ENCODE measurements around the gene DTX3. TPM values are rescaled to one million over a fixed set of nuclear protein-coding genes. Genes with fewer than 3 reads are reported as not detected.

Gene DTX3
- total RNA-seq, 1 experiment from 2014 or later, result 16.8 TPM

DNA sequence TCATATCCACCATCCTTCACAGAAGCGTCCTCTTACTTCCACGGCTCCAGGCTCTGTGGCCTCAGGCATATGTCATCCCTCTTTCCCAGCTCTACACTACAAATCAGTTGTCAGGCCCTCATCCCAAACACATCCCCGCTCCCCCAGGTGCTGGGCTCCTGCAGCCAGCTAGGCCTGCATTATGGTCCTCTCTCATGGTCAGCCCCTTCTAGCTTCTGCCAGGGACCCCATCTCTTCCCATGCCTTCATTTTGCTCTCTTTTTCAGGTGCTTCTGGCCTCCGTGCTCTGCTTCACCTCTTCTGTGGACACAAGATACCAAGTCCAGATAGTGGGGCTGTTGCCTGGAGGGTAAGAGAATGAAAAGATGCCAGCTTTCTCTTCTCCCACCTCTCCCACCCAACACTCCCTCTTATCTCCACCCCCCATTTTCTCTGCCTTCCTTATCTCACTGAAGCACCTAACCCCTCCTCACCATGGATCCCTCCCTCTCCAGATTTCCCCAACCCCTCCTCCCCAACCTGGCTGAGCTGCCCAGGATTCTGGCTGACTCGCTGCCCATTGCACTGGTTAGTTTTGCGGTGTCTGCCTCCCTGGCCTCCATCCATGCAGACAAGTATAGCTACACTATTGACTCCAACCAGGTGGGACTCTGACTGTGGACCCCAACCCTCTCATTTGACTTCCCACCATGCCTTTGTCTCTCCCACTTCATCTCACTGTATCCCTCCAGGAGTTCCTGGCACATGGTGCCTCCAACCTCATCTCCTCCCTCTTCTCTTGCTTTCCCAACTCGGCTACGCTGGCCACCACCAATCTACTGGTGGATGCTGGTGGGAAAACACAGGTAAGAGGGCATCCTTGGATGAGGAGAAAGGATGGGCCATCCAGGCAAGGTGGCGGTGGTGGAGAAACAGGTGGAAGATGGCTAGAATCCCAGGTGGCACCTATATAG lies 17.9 kb downstream of the DTX3 start:
- Histone ChIP-seq H3K27ac (ENCODE audit: low read length) (no peak overlapping the region), H2AFZ (ENCODE audit: low read length) (no peak overlapping the region), H3K4me2 (ENCODE audit: low read depth, low read length, poor library complexity, severe bottlenecking) (no peak overlapping the region), H4K20me1 (ENCODE audit: insufficient read depth, low read depth, low read length) (no peaks in the 10 kb centered on the region; the same call in 1 of the 2 replicates), H3K36me3 (ENCODE audit: insufficient read depth, low read length) (no peaks in the 10 kb centered on the region), H3K4me3 (ENCODE audit: low read length) (no peak overlapping the region), H3K27me3 (ENCODE audit: low read length) (no peaks in the 10 kb centered on the region), H3K79me2 (ENCODE audit: low read length) (no peaks in the 10 kb centered on the region), H3K9ac (ENCODE audit: low read length) (no peak overlapping the region), H3K4me1 (ENCODE audit: low read length) (no peaks in the 10 kb centered on the region), H3K9me2 (replicated peaks; ENCODE audit: insufficient read depth, low read length) (no peaks in the 10 kb centered on the region), H3K9me3 (ENCODE audit: low read length) (no peaks in the 10 kb centered on the region)
- DNase-seq, result no peak

- H3K9me2 ChIP-seq (replicated peaks; ENCODE audit: insufficient read depth, low read length), result no peaks in the 10 kb centered on the region
- no peaks in the 10 kb centered on the region for H3K79me2 ChIP-seq (ENCODE audit: low read length)
- no peak overlapping the region for H3K4me3 ChIP-seq (ENCODE audit: low read length)
- no peak overlapping the region for H3K4me2 ChIP-seq (ENCODE audit: low read depth, low read length, poor library complexity, severe bottlenecking)
- H3K27me3 ChIP-seq (ENCODE audit: low read length), result no peaks in the 10 kb centered on the region
- H3K9me3 ChIP-seq (ENCODE audit: low read length), result no peaks in the 10 kb centered on the region
- no peaks in the 10 kb centered on the region; the same call in 1 of the 2 replicates for H4K20me1 ChIP-seq (ENCODE audit: insufficient read depth, low read depth, low read length)
- no peak overlapping the region for H3K27ac ChIP-seq (ENCODE audit: low read length)
- no peaks in the 10 kb centered on the region for H3K4me1 ChIP-seq (ENCODE audit: low read length)
- H3K36me3 ChIP-seq (ENCODE audit: insufficient read depth, low read length), result no peaks in the 10 kb centered on the region
- H3K9ac ChIP-seq (ENCODE audit: low read length), result no peak overlapping the region
- no peak overlapping the region for H2AFZ ChIP-seq (ENCODE audit: low read length)
- no peak for DNase-seq
These were observed 18.8 kb downstream of the DTX3 start for GRCh38 chr12:57623385-57623784.

DNA sequence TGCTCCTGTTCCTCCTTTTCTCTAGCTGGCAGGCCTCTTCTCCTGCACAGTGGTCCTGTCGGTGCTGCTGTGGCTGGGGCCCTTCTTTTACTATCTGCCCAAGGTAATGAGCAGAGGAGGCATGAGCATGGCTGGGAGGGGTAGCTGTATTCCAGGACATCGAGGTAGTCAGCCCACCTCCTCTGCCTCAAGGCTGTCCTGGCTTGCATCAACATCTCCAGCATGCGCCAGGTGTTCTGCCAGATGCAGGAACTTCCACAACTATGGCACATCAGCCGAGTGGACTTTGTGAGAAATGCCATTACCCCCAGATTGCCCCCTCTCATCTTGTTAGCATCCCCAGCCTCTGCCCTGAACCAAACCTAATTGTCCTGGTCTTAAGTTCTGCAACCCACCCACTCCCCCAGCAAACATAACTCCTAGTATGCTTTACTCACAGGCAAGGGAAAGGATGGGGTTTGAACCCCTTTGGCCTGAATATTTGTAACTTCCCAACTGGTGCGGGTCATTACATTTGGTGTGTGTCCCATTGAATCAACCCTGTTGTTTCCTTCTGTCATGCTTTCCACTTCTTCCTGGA lies 19.3 kb downstream of the DTX3 start:
- Histone ChIP-seq H3K27me3 (ENCODE audit: low read length) (no peaks in the 10 kb centered on the region), H3K9ac (ENCODE audit: low read length) (no peak overlapping the region), H3K9me3 (ENCODE audit: low read length) (no peaks in the 10 kb centered on the region), H4K20me1 (ENCODE audit: insufficient read depth, low read depth, low read length) (no peaks in the 10 kb centered on the region; the same call in 1 of the 2 replicates), H3K79me2 (ENCODE audit: low read length) (no peaks in the 10 kb centered on the region), H3K36me3 (ENCODE audit: insufficient read depth, low read length) (no peaks in the 10 kb centered on the region), H3K4me3 (ENCODE audit: low read length) (no peak overlapping the region), H3K27ac (ENCODE audit: low read length) (no peak overlapping the region), H3K4me1 (ENCODE audit: low read length) (no peaks in the 10 kb centered on the region), H3K9me2 (replicated peaks; ENCODE audit: insufficient read depth, low read length) (no peaks in the 10 kb centered on the region), H3K4me2 (ENCODE audit: low read depth, low read length, poor library complexity, severe bottlenecking) (no peak overlapping the region), H2AFZ (ENCODE audit: low read length) (no peak overlapping the region)
- DNase-seq, result no peak

DNA sequence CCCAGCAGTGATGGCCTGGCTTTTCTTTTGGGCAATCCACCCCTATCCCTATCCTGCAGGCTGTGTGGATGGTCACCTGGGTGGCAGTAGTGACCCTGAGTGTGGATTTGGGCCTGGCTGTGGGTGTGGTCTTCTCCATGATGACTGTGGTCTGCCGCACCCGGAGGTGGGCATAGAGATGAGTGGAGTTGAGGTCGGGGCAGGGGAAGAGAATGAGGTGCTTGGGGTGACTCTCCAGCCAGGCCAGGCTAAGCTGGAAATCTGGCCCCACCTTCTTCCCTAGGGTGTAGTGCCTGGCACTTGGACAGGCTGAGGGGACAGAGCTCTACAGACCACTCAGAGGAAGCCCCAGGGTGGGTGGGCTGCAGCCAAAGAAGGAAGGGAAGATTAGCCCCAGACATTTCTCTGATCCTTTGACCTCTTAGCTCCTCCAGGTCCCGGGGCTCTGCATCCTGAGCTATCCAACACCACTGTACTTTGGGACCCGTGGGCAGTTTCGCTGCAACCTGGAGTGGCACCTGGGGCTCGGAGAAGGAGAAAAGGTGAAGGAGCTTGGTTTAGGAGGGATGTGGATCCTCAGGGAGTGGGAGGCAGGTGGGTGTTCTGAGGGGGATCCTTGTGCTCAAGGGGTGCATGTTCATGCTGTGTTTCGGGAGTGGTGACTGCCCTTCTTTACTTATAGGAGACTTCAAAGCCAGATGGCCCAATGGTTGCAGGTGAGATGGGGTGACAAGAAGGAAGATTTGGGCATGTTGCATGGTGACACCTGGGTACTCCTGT lies 20.0 kb downstream of the DTX3 start:
- H3K27ac ChIP-seq (ENCODE audit: low read length), result no peak overlapping the region
- no peak overlapping the region for H2AFZ ChIP-seq (ENCODE audit: low read length)
- H3K27me3 ChIP-seq (ENCODE audit: low read length), result no peaks in the 10 kb centered on the region
- H3K36me3 ChIP-seq (ENCODE audit: insufficient read depth, low read length), result no peaks in the 10 kb centered on the region
- no peaks in the 10 kb centered on the region for H3K4me1 ChIP-seq (ENCODE audit: low read length)
- H3K4me3 ChIP-seq (ENCODE audit: low read length), result no peak overlapping the region
- H3K9me3 ChIP-seq (ENCODE audit: low read length), result no peaks in the 10 kb centered on the region
- H3K4me2 ChIP-seq (ENCODE audit: low read depth, low read length, poor library complexity, severe bottlenecking), result no peak overlapping the region
- H3K9me2 ChIP-seq (replicated peaks; ENCODE audit: insufficient read depth, low read length), result no peaks in the 10 kb centered on the region
- no peak for DNase-seq
- H3K79me2 ChIP-seq (ENCODE audit: low read length), result no peaks in the 10 kb centered on the region
- H3K9ac ChIP-seq (ENCODE audit: low read length), result no peak overlapping the region
- no peaks in the 10 kb centered on the region; the same call in 1 of the 2 replicates for H4K20me1 ChIP-seq (ENCODE audit: insufficient read depth, low read depth, low read length)

GRCh38 chr12:57625261-57626032 lies 20.8 kb downstream of the DTX3 start:
- H3K4me2 ChIP-seq (ENCODE audit: low read depth, low read length, poor library complexity, severe bottlenecking), result no peak overlapping the region
- DNase-seq, result no peak
- no peaks in the 10 kb centered on the region for H3K27me3 ChIP-seq (ENCODE audit: low read length)
- no peak overlapping the region for H3K4me3 ChIP-seq (ENCODE audit: low read length)
- no peaks in the 10 kb centered on the region for H3K9me2 ChIP-seq (replicated peaks; ENCODE audit: insufficient read depth, low read length)
- no peaks in the 10 kb centered on the region for H3K4me1 ChIP-seq (ENCODE audit: low read length)
- no peak overlapping the region for H3K27ac ChIP-seq (ENCODE audit: low read length)
- H3K79me2 ChIP-seq (ENCODE audit: low read length), result no peaks in the 10 kb centered on the region
- no peaks in the 10 kb centered on the region for H3K9me3 ChIP-seq (ENCODE audit: low read length)
- H2AFZ ChIP-seq (ENCODE audit: low read length), result no peak overlapping the region
- H3K36me3 ChIP-seq (ENCODE audit: insufficient read depth, low read length), result no peaks in the 10 kb centered on the region
- H4K20me1 ChIP-seq (ENCODE audit: insufficient read depth, low read depth, low read length), result no peaks in the 10 kb centered on the region; the same call in 1 of the 2 replicates
- no peak overlapping the region for H3K9ac ChIP-seq (ENCODE audit: low read length)

- Histone ChIP-seq H3K9me3 (ENCODE audit: low read length) (no peaks in the 10 kb centered on the region), H3K27me3 (ENCODE audit: low read length) (no peaks in the 10 kb centered on the region), H3K4me1 (ENCODE audit: low read length) (no peaks in the 10 kb centered on the region), H3K9me2 (replicated peaks; ENCODE audit: insufficient read depth, low read length) (no peaks in the 10 kb centered on the region), H3K9ac (ENCODE audit: low read length) (no peak overlapping the region), H3K27ac (ENCODE audit: low read length) (no peak overlapping the region), H3K79me2 (ENCODE audit: low read length) (no peaks in the 10 kb centered on the region), H4K20me1 (ENCODE audit: insufficient read depth, low read depth, low read length) (no peaks in the 10 kb centered on the region; the same call in 1 of the 2 replicates), H3K4me3 (ENCODE audit: low read length) (no peak overlapping the region), H2AFZ (ENCODE audit: low read length) (no peak overlapping the region), H3K4me2 (ENCODE audit: low read depth, low read length, poor library complexity, severe bottlenecking) (no peak overlapping the region), H3K36me3 (ENCODE audit: insufficient read depth, low read length) (no peaks in the 10 kb centered on the region)
- no peak for DNase-seq
These were observed 21.7 kb downstream of the DTX3 start for GRCh38 chr12:57626111-57626920.

DNA sequence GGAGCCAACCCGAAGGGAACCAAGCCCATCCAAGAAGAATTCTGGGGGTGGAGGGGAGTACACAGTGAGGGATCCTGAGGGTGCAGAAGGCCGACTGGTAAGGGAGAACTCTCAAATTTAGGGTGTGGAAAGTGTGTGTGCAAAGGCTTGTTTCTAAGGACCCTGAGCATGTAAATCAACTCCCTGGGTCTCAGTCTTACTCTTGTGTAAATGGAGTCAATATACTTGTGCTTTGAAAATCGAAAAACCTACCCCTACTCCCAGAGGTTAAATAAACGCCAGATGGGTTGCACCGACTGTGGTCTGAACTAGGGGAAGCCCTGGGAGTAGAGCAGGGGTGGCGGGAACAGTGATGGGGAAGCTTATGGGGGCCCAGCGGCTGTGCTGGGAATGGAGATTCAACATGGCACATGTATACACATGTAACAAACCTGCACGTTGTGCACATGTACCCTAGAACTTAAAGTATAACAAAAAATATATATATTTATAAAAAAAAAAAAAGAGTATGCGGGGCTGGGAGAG lies 22.4 kb downstream of the DTX3 start:
- Histone ChIP-seq H3K9me3 (ENCODE audit: low read length) (no peaks in the 10 kb centered on the region), H2AFZ (ENCODE audit: low read length) (no peak overlapping the region), H4K20me1 (ENCODE audit: insufficient read depth, low read depth, low read length) (no peaks in the 10 kb centered on the region; the same call in 1 of the 2 replicates), H3K27ac (ENCODE audit: low read length) (no peak overlapping the region), H3K9me2 (replicated peaks; ENCODE audit: insufficient read depth, low read length) (no peaks in the 10 kb centered on the region), H3K36me3 (ENCODE audit: insufficient read depth, low read length) (no peaks in the 10 kb centered on the region), H3K4me3 (ENCODE audit: low read length) (no peak overlapping the region), H3K27me3 (ENCODE audit: low read length) (no peaks in the 10 kb centered on the region), H3K79me2 (ENCODE audit: low read length) (no peaks in the 10 kb centered on the region), H3K9ac (ENCODE audit: low read length) (no peak overlapping the region), H3K4me2 (ENCODE audit: low read depth, low read length, poor library complexity, severe bottlenecking) (no peak overlapping the region), H3K4me1 (ENCODE audit: low read length) (no peaks in the 10 kb centered on the region)
- DNase-seq, result no peak
